GM21737 (cell line): ENCODE measurements around the gene KDM1A.

Source experiments
- ATAC-seq: cut with Tn5 transposase; IDR thresholded peaks from one replicate; pipeline ENCODE4 v1.9.1; 2021; ENCODE audit warnings: mild to moderate bottlenecking, moderate library complexity; ENCODE audit not compliant: unreplicated experiment

Gene KDM1A

GRCh38 chr1:23066075-23066474 lies 46.8 kb downstream of the KDM1A start:
- no peak for ATAC-seq

DNA sequence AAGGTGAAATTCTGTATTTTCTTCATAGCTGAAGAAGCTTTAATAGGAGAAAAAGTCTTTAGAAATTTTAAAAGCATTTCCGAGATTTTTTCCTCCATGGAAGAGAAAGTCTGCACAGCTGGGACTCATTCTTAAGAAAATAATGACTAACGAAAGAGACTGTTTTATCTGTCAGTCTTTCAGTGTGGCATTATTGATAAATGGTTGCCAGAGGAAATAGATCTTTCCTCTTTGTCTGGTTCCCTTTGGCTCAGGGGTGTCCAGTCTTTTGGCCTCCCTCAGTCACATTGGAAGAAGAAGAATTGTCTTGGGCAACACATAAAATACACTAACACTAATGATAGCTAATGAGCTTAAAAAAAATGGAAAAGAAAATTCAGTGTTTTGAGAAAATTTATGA lies 49.9 kb downstream of the KDM1A start:
- no peak for ATAC-seq

GRCh38 chr1:23069675-23070074 lies 50.4 kb downstream of the KDM1A start:
- no peak for ATAC-seq

- no peak for ATAC-seq
These were observed 54.7 kb downstream of the KDM1A start for GRCh38 chr1:23074012-23074411.

- no peak for ATAC-seq
These were observed 59.8 kb downstream of the KDM1A start for GRCh38 chr1:23079025-23079424.

DNA sequence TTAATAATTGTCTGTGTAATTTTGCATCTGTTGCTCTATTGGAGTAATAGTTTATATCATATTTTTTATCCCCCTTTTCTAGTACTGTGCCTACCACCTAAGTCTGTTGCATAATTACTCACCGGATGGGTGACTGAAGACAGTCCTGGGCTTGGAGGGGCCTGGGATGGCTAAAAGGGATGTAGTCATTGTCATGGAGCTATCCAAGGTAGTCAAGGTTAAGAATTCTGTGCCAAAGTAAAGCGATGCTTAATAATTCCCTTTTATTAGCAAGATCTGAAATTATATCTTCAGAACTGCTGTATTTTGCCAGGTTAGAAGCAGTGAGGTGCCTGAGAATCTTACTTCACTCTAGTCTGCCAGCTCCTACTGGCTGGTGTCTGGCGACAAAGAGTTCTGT lies 61.6 kb downstream of the KDM1A start:
- ATAC-seq, result no peak

GRCh38 chr1:23081376-23081775 lies 62.1 kb downstream of the KDM1A start:
- no peak for ATAC-seq

GRCh38 chr1:23083714-23084480 lies 64.6 kb downstream of the KDM1A start:
- ATAC-seq, result no peak

- ATAC-seq, result no peak
These were observed 65.6 kb downstream of the KDM1A start for GRCh38 chr1:23084880-23085279.

DNA sequence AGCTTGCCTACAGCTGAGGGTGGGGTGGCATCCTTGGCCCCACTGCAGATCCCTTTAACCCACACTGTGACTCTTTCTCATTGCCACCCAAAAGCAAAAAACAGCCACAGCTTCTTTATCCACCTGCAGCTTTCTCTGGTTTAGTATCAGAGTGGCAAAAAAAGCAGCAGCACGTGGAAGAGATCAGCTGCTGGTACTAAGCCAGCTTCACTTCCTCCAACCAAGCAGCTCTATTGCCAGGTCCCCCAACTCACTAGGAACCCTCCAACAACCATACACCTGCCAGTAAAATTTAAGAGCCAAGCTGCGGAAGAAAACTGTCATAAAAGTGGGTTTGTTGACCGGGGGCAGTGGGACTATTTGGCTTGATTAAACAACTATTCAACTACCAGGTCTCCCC lies 66.4 kb downstream of the KDM1A start:
- ATAC-seq, result no peak

- ATAC-seq, result no peak
These were observed 68.8 kb downstream of the KDM1A start for GRCh38 chr1:23088027-23088426.

DNA sequence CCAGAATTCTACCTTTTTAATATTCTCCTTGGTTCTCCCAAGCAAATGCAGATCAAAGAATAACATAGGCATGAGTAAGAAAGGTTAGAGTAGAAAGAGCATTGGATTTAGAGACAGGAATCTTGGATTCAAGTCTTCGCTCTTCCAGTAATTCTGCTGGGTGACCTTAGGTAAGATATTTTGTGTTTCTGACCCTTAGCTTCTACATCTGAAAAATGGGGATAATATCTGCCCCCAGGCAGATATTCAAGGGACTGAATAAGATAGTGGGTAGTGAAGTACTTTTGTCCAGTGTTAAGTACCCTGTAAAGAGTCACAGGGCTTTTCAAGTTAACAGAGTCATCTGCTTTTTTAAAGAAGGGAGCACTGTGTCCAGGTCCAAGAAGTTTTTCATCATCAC lies 70.8 kb downstream of the KDM1A start:
- ATAC-seq, result no peak

DNA sequence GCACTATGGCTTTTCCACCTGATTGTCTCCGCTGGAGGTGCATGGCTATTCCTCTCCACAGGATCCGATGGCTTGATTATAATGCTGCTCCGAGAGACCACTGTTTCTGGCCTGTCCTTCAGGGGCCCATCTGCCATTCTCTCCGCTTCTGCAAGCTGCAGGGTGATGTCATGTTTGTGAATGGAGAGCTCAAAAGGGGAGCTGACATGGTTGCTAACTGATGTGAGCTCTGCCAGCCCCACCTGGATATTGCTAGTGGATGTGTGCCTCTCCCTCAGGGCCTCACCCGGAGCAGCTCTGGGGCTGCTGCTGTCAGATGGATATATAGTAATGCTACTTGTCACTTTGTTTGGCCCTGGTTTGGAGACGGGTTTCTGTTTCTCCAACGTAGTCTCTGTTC lies 72.3 kb downstream of the KDM1A start:
- ATAC-seq, result no peak

GRCh38 chr1:23092447-23092846 lies 73.2 kb downstream of the KDM1A start:
- ATAC-seq, result no peak

DNA sequence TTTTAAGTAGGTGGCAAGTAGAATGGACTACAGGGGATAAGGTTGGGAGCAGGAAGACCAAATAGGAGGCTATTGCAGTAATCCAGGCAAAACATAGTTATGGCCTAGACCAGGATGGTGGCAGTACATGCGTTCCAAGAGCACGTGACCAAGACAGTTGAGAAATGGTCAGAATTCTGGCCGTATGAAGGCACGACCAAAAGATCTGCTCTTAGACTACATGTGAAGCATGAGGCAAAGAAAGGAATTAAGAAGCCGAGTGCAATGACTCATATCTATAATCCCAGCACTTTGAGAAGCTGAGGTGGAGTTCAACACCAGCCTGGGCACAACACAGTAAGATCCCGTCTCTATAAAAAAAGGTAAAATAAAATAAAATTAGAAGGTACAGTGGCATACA lies 78.0 kb downstream of the KDM1A start:
- no peak for ATAC-seq

GRCh38 chr1:23098463-23099170 lies 79.3 kb downstream of the KDM1A start:
- ATAC-seq, result no peak

DNA sequence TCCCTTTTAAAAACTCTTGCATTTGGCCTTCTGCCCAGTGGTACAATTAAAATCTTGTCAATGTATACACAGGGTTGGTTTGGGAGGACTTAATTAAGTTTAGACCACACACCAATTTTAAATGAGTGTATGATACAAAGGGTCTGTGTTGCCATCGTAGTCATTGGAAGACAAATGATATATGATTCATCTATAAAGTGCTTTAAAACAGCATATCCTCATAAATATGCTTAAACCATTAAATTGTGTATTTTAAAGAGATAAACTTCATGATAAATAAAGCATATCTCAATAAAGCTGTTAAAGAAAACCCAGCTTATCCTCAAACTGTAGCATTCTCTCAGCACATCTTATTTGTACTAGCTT lies 79.9 kb downstream of the KDM1A start:
- no peak for ATAC-seq

- ATAC-seq, result no peak
These were observed 80.9 kb downstream of the KDM1A start for GRCh38 chr1:23100074-23100748.

GRCh38 chr1:23101101-23101827 lies 82.0 kb downstream of the KDM1A start:
- ATAC-seq, result no peak

DNA sequence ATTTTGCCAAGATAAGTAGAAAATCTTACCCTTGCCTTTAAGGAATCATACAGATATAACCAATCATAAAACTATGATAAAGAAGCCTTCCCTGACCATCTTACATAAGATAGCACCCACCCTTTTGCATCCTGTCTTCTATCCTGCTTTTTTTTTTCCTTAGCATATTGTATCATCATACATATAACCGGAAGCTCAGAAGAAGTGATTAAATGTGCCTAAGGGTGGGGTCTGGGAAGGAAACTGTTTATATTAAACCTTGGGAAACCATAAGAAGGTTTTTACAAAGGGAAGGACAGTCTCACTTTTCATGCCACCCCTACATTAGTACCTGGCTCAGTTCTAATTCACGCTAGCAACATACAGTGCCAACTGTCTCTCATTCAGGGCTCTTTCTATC lies 82.6 kb downstream of the KDM1A start:
- ATAC-seq, result no peak

- no peak for ATAC-seq
These were observed 83.0 kb downstream of the KDM1A start for GRCh38 chr1:23102289-23102688.
